Adipocyte (in vitro differentiated cells): ENCODE data around the gene NSUN6.
A peak's percentile ranks its signal among the peaks of the same experiment; 100 is the strongest.

Experiments
- DNase-seq: peaks from one replicate; pipeline ENCODE4 v3.0.0-alpha.2; 2015; ENCODE audit warnings: low read depth
- H3K27me3 ChIP-seq: replicated peaks from 2 replicates; pipeline ENCODE4 v1.7.0; 2013; ENCODE audit warnings: mild to moderate bottlenecking, low read length, moderate library complexity; ENCODE audit not compliant: control insufficient read depth, insufficient read depth
- H3K36me3 ChIP-seq: 2 replicates; pipeline ENCODE4 v1.7.0; 2013; ENCODE audit warnings: low read length, mild to moderate bottlenecking, moderate library complexity; ENCODE audit not compliant: control insufficient read depth, insufficient read depth, severe bottlenecking
- H3K4me1 ChIP-seq: 2 replicates; pipeline ENCODE4 v1.7.0; 2013; ENCODE audit warnings: mild to moderate bottlenecking, low read length, moderate library complexity; ENCODE audit not compliant: control insufficient read depth, insufficient read depth
- H3K4me3 ChIP-seq: 2 replicates; pipeline ENCODE4 v1.7.0; 2013; ENCODE audit warnings: mild to moderate bottlenecking, low read length, moderate library complexity
- H3K9ac ChIP-seq: 2 replicates; pipeline ENCODE4 v1.7.0; 2013; ENCODE audit warnings: mild to moderate bottlenecking, low read length, moderate library complexity
- H3K9me3 ChIP-seq: 2 replicates; pipeline ENCODE4 v1.7.0; 2013; ENCODE audit warnings: mild to moderate bottlenecking, low read length, moderate library complexity; ENCODE audit not compliant: control insufficient read depth

NSUN6 gene

DNA sequence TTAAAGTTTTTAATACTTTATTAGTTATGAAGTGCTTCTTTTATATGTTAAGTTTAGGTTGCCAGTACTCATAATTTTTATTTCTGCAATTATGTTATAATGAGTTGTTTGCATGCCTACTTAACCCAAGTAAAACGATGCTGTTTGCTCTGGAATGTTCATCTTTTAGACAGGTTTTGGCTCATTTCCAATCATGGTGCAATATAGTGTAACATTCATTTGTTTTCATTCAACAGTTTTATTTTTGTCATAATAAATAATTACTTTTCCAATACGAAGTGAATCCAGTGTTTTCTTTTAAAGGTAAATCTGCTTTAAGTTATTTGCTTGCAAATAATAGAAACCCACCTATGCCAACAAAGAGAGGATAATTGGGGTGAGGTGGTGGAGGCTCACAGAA is 30.0 kb upstream of the NSUN6 start:
- DNase-seq: peak; percentile 83
- H3K36me3 ChIP-seq: peaks cover 4% of the 10 kb centered on the region
- no peak overlapping the region for H3K9ac ChIP-seq
- H3K4me3 ChIP-seq: no peak overlapping the region
- H3K9me3 ChIP-seq: no peaks in the 10 kb centered on the region
- H3K4me1 ChIP-seq: peaks cover 23% of the 10 kb centered on the region
- no peaks in the 10 kb centered on the region for H3K27me3 ChIP-seq

DNA sequence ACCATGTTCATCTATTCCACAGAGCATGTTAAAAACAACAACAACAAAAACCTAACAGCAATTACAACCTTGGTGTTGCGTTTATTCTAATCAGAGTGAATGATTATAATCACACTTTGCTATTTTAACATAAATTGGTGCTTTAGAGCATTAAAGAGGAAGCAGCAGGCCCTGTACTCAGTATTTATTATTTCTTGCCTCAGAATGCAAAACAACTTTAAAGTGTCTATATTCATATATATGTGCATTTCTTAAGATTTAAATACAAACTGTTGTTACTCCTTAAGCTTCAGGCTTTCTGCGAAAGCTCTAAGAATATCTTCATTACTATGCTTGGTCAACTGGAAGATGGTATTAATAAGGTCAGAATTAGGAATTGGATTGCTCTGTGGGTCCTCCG is 29.4 kb upstream of the NSUN6 start:
- no peaks in the 10 kb centered on the region for H3K27me3 ChIP-seq
- no peaks in the 10 kb centered on the region for H3K9me3 ChIP-seq
- H3K9ac ChIP-seq: no peak overlapping the region
- peaks cover 10% of the 10 kb centered on the region for H3K36me3 ChIP-seq
- no peak for DNase-seq
- peaks cover 23% of the 10 kb centered on the region for H3K4me1 ChIP-seq
- H3K4me3 ChIP-seq: no peak overlapping the region

DNA sequence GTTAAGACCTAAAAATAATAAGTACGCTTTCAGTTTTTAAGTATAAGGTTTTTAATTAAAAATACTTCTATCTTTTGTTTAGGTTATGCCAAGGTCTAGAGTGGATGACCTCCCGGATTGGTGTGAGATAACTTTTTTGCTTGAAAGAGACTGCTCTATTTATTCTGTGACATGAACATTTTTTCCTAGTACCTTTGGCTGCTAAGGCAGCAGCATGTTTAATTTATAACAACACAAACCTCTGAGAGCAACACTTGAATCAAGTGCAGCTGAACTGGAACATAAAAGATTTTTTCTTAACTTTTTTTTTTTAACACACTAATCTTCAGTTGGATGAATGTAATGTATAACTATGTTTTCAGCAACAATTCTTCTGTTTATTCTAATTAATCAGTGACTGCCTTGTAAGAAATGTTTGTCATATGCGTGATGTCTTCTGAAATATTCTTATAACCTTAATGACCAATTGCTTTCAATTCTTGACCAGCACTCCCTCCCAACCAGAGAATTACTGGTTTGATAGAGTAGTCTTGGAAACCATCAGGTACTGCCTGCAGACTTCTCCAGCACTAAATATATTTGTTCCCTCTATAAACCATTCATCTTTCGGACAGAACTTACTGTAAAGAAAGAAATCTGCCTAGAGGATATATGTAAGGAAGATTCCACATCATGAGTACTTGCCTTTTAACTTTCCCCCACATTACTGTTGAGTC is 23.9 kb upstream of the NSUN6 start:
- Histone ChIP-seq H3K4me1 (no peaks in the 10 kb centered on the region), H3K9ac (no peak overlapping the region), H3K36me3 (peaks cover 31% of the 10 kb centered on the region), H3K27me3 (no peaks in the 10 kb centered on the region), H3K9me3 (no peaks in the 10 kb centered on the region), H3K4me3 (no peak overlapping the region)
- DNase-seq: no peak

DNA sequence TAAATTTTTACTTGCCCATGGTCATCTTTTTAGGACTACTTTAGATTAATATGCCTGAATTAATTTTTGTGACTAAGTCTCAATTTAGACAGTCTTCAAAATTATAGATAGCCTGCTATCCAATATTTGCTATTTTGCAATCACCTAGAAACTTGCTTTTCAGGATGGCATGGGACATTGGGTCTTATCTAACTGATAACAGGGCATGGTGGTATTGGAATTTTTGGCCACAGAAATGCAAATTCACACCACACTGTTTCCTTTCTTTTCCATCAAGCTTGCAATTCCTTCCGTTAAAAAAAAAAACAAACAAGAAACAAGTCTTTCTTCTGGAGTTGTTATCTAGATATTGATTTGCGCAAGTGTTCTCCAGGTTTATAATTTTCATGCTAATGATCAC is 16.6 kb upstream of the NSUN6 start:
- Histone ChIP-seq H3K4me3 (no peak overlapping the region), H3K9me3 (no peaks in the 10 kb centered on the region), H3K36me3 (peaks cover 9% of the 10 kb centered on the region), H3K27me3 (no peaks in the 10 kb centered on the region), H3K9ac (no peak overlapping the region), H3K4me1 (peaks cover 11% of the 10 kb centered on the region)
- no peak for DNase-seq

DNA sequence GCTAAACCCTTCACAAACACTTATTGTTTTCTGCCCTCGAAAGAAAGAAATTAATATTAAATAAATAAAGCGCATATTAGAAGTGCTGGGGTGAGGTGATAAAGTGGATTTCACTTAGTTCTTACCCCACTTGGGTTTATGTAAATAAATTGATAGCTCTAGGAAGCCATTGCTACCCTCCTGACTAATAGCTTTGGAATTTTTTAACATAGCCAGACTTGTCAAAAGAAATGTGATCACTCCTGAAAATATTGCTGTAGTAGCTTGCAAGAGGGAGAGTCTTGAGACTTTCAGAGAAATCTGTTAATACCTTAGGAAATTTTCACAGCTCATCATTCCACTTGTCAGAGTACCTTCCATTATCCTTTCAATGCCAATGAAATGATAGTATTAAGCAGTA is 15.4 kb upstream of the NSUN6 start:
- Histone ChIP-seq H3K36me3 (peaks cover 9% of the 10 kb centered on the region), H3K27me3 (no peaks in the 10 kb centered on the region), H3K4me1 (peaks cover 11% of the 10 kb centered on the region), H3K4me3 (no peak overlapping the region), H3K9ac (no peak overlapping the region), H3K9me3 (no peaks in the 10 kb centered on the region)
- peak; percentile 70 for DNase-seq

DNA sequence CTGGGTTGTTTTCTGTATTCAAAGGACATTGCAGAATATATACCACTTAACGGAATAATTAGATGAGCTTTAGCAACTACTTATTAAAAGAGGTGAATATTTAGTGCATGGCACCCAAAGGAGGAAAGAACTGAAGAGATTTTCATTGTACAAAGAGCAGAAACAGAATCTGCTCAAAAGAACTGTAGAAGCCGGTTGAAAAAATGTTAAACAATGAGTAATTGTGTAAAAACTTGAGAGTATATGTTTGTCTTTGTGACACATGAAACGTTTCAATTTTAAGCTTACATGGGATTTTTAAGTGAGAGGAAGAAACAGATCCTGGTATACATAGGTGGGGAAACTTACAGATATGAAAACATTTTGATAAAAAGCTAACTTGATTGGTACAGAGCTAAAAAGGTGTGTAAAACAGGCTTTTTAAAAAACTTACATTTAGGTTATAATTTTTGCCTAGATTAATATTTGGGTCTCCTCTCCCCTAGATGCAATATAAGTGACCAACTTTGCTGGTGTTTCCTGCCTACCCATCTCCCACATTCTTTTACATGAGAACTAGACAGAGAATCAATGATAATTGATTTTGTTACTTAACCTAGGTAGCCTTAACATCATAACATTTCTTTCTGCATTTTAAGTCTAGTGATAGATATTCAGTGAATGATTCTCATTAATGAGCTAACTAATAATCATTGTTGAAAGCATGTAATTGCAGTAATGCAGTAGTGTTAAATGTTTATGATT is 14.6 kb upstream of the NSUN6 start:
- H3K36me3 ChIP-seq: peaks cover 9% of the 10 kb centered on the region
- H3K4me1 ChIP-seq: peaks cover 15% of the 10 kb centered on the region
- no peak overlapping the region for H3K9ac ChIP-seq
- no peaks in the 10 kb centered on the region for H3K9me3 ChIP-seq
- H3K27me3 ChIP-seq: no peaks in the 10 kb centered on the region
- H3K4me3 ChIP-seq: no peak overlapping the region
- DNase-seq: peak; percentile 65

DNA sequence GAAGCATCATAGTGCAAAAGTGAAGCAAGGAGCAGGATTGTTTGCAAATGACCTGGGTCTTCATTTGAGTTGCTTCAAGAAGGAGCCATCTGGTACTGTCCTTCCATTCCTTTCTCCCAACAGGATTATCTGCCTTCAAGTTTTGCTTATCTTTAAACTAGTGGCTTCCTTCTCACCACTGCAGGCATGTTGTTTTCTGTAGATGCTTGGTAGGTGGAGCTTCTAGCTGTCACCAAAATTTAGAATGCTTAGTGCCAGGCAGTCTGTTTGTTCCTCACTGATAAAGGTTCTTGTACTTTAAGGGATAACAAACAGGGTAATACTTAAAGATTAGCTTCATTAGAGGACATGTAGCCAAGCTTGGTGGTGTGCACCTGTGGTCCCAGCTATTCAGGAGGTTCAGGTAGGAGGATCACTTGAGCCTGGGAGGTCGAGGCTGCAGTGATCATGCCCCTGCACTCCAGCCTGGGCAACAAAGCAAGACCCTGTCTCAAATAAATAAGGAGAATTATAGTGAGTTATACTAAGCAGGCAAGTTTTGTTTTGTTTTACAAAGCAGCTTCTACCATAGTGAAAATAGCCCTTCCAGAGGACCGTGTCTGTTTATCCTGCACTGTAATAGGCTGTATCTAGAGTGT is 13.6 kb upstream of the NSUN6 start:
- no peak for DNase-seq
- Histone ChIP-seq H3K4me1 (peaks cover 22% of the 10 kb centered on the region), H3K4me3 (no peak overlapping the region), H3K27me3 (no peaks in the 10 kb centered on the region), H3K36me3 (peaks cover 9% of the 10 kb centered on the region), H3K9ac (no peak overlapping the region), H3K9me3 (no peaks in the 10 kb centered on the region)

DNA sequence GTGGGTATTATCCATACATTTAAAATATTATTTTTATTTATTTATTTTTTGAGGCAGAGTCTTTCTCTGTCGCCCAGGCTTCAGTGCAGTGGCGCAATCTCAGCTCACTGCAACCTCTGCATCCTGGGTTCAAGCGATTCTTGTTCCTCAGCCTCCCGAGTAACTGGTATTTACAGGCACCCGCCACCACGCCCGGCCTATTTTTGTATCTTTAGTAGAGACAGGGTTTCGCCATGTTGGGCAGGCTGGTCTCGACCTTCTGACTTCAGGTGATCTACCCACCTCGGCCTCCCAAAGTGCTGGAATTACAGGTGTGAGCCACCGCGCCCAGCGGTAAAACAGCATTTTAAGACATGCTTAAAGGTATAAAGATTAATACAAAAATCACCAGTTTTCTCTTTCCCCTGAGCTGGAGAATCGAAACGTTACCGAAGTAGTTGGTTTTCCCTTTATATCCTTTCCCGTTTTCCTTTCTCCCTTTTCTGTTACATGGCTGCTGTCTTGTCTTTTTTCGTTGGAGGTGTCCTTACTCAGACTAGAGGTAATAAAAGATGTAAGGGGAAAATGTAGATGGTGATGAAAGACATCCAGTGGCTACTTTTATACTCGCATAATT is 9.5 kb upstream of the NSUN6 start:
- no peak for DNase-seq
- Histone ChIP-seq H3K9me3 (no peaks in the 10 kb centered on the region), H3K36me3 (no peaks in the 10 kb centered on the region), H3K9ac (peak overlapping the region; percentile 99), H3K4me1 (peaks cover 15% of the 10 kb centered on the region), H3K27me3 (no peaks in the 10 kb centered on the region), H3K4me3 (peak overlapping the region; percentile 99)

DNA sequence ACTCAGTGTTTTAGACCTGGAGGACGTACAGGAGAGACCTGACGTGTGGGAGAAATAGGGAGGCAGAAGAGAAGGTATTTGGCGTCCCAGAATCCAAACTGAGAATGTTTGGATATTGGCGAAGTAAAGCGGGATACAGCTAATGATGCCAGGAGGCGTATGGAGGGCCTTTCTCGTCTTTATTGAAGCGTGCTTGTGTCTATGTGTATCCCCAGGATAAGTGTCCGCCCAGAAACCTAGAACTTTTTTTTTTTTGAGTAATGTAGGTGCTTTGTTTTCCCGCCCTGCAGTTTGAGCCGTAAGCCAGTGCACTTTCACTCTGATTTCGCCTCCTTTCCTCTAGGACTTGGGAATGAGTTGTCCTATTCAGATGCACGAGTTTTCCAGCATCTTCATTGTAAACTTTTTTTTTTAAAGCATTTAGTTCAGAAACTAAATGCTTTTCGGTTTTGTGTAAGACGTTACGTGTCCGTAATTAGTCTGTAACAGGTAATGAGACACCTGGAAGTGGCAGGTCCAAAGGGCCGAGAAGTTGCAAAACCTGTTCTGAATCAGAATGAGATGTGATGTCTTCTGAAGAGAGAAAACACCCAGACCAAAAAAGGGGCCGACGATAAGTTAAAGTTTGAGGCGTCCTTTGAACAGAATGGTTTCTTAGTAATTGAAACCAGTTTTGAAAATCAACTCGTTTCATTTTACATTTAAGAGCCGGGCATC is 8.6 kb upstream of the NSUN6 start:
- no peaks in the 10 kb centered on the region for H3K36me3 ChIP-seq
- DNase-seq: peak; percentile 58
- H3K9ac ChIP-seq: peak overlapping the region; percentile 99
- H3K4me3 ChIP-seq: peak overlapping the region; percentile 99
- peaks cover 15% of the 10 kb centered on the region for H3K4me1 ChIP-seq
- H3K9me3 ChIP-seq: no peaks in the 10 kb centered on the region
- no peaks in the 10 kb centered on the region for H3K27me3 ChIP-seq

DNA sequence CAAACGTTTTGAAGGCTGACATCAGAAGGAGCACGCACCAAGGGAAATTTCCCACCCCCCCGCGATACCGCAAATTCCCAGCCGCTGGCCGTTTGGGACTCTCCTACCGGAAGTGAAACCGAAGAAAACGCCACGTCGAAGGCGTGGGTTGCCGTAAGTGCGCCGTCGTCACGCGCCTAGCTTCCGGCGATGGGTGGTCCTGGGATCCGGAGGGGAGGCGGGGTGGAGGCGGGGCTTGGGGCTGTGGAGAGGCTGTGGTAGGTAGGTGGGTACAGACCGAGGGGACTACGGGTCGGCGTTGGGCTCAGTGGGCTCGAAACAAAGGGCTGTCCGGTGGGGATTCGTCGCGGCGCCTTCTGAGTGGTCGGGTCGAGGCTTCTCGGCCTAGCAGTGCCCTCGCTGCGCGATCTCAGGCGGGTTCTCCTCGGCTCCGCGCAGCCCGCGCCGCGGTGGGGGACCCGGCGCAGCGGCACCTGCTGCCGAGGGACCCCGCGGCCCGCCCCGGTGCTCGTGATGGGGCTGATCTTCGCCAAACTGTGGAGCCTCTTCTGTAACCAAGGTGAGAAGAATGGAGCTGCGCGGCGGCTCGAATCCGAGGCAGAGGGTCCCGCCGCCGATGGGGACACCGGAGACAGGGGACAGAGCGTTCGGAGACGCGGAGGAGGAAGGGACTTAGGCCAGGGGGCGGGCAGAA is 7.9 kb upstream of the NSUN6 start, which contains the start of gene ARL5B:
Gene ARL5B (plus strand): TSS at position 307 of the 694 bp plus-strand sequence. CDS start 207 bp downstream, at position 514.
- Histone ChIP-seq H3K4me1 (peaks cover 15% of the 10 kb centered on the region), H3K4me3 (peak within 1 kb of the TSS; percentile 99), H3K9me3 (no peaks in the 10 kb centered on the region)

More for the DNA sequence above, 7.9 kb upstream of the NSUN6 start, which contains the start of gene ARL5B:
- Histone ChIP-seq H3K9ac (peak within 1 kb of the TSS; percentile 99), H3K36me3 (no peaks in the 10 kb centered on the region), H3K27me3 (no peaks in the 10 kb centered on the region)
- peak; percentile 100 for DNase-seq
